Mucosa of stomach (tissue), 1 donor: ENCODE results near the gene JMJD1C.
"Not testable (repeated sequence)": the region's sequence is repeated elsewhere in the genome, so short reads cannot be mapped to it uniquely, and the experiment has no call there.

Experiments
- H3K27me3 ChIP-seq: one replicate; pipeline ENCODE4 v1.7.0; 2013; ENCODE audit warnings: mild to moderate bottlenecking, low read length; ENCODE audit not compliant: control insufficient read depth, insufficient read depth
- H3K36me3 ChIP-seq: one replicate; pipeline ENCODE4 v1.7.0; 2013; ENCODE audit warnings: low read length; ENCODE audit not compliant: control insufficient read depth, insufficient read depth
- H3K4me1 ChIP-seq: one replicate; pipeline ENCODE4 v1.7.0; 2013; ENCODE audit warnings: mild to moderate bottlenecking, low read length; ENCODE audit not compliant: control insufficient read depth, insufficient read depth
- H3K4me3 ChIP-seq: one replicate; pipeline ENCODE4 v1.7.0; 2013; ENCODE audit warnings: low read length
- H3K9ac ChIP-seq: one replicate; pipeline ENCODE4 v1.7.0; 2013; ENCODE audit warnings: mild to moderate bottlenecking, low read length, moderate library complexity
- H3K9me3 ChIP-seq: one replicate; pipeline ENCODE4 v1.7.0; 2013; ENCODE audit warnings: mild to moderate bottlenecking, low read length, moderate library complexity; ENCODE audit not compliant: control insufficient read depth
- donor health status: Pancreatic carcinoma.

The JMJD1C gene

GRCh38 chr10:63155388-63156020 lies 310.3 kb downstream of the JMJD1C start:
- Histone ChIP-seq H3K9me3 (no peaks in the 10 kb centered on the region), H3K9ac (no peak overlapping the region), H3K36me3 (no peaks in the 10 kb centered on the region), H3K27me3 (no peaks in the 10 kb centered on the region), H3K4me3 (no peak overlapping the region), H3K4me1 (peaks cover 15% of the 10 kb centered on the region)

- Histone ChIP-seq H3K36me3 (no peaks in the 10 kb centered on the region), H3K9me3 (no peaks in the 10 kb centered on the region), H3K9ac (no peak overlapping the region), H3K4me1 (peaks cover 15% of the 10 kb centered on the region), H3K4me3 (no peak overlapping the region), H3K27me3 (no peaks in the 10 kb centered on the region)
Measured at GRCh38 chr10:63154546-63155387, 311.0 kb downstream of the JMJD1C start.

GRCh38 chr10:63153868-63154545 lies 311.8 kb downstream of the JMJD1C start:
- peaks cover 15% of the 10 kb centered on the region for H3K4me1 ChIP-seq
- H3K9ac ChIP-seq, H3K4me3 ChIP-seq, H3K9me3 ChIP-seq, H3K36me3 ChIP-seq, H3K27me3 ChIP-seq: not testable (repeated sequence)

GRCh38 chr10:63150745-63151144 lies 315.0 kb downstream of the JMJD1C start:
- Histone ChIP-seq H3K9me3 (no peaks in the 10 kb centered on the region), H3K4me3 (no peak overlapping the region), H3K4me1 (peaks cover 7% of the 10 kb centered on the region), H3K27me3 (no peaks in the 10 kb centered on the region), H3K36me3 (no peaks in the 10 kb centered on the region), H3K9ac (no peak overlapping the region)

GRCh38 chr10:63146503-63146902 lies 319.3 kb downstream of the JMJD1C start:
- Histone ChIP-seq H3K36me3 (no peaks in the 10 kb centered on the region), H3K27me3 (no peaks in the 10 kb centered on the region), H3K4me3 (no peak overlapping the region), H3K9ac (no peak overlapping the region), H3K9me3 (no peaks in the 10 kb centered on the region), H3K4me1 (no peaks in the 10 kb centered on the region)

GRCh38 chr10:63145782-63146181 lies 320.0 kb downstream of the JMJD1C start:
- Histone ChIP-seq H3K4me1 (no peaks in the 10 kb centered on the region), H3K27me3 (no peaks in the 10 kb centered on the region), H3K4me3 (no peak overlapping the region), H3K9me3 (no peaks in the 10 kb centered on the region), H3K9ac (no peak overlapping the region), H3K36me3 (no peaks in the 10 kb centered on the region)

- no peak overlapping the region for H3K4me3 ChIP-seq
Measured at GRCh38 chr10:63143987-63144386, 321.8 kb downstream of the JMJD1C start.

GRCh38 chr10:63142136-63142535 lies 323.6 kb downstream of the JMJD1C start:
- no peaks in the 10 kb centered on the region for H3K9me3 ChIP-seq
- no peak overlapping the region for H3K4me3 ChIP-seq
- no peaks in the 10 kb centered on the region for H3K4me1 ChIP-seq
- no peak overlapping the region for H3K9ac ChIP-seq
- no peaks in the 10 kb centered on the region for H3K36me3 ChIP-seq
- no peaks in the 10 kb centered on the region for H3K27me3 ChIP-seq

More at GRCh38 chr10:63143987-63144386, 321.8 kb downstream of the JMJD1C start:
- H3K36me3 ChIP-seq: no peaks in the 10 kb centered on the region
- no peaks in the 10 kb centered on the region for H3K27me3 ChIP-seq
- no peak overlapping the region for H3K9ac ChIP-seq
- no peaks in the 10 kb centered on the region for H3K9me3 ChIP-seq
- no peaks in the 10 kb centered on the region for H3K4me1 ChIP-seq

- Histone ChIP-seq H3K4me3 (no peak overlapping the region), H3K9ac (no peak overlapping the region), H3K36me3 (no peaks in the 10 kb centered on the region), H3K27me3 (no peaks in the 10 kb centered on the region), H3K9me3 (no peaks in the 10 kb centered on the region), H3K4me1 (peaks cover 3% of the 10 kb centered on the region)
Measured at GRCh38 chr10:63140077-63140476, 325.7 kb downstream of the JMJD1C start.

GRCh38 chr10:63137306-63137705 lies 328.5 kb downstream of the JMJD1C start:
- Histone ChIP-seq H3K27me3 (no peaks in the 10 kb centered on the region), H3K4me3 (no peak overlapping the region), H3K9me3 (no peaks in the 10 kb centered on the region), H3K9ac (no peak overlapping the region), H3K4me1 (peaks cover 15% of the 10 kb centered on the region), H3K36me3 (no peaks in the 10 kb centered on the region)

- Histone ChIP-seq H3K4me3 (peak overlapping the region; percentile 80), H3K9me3 (no peaks in the 10 kb centered on the region), H3K36me3 (no peaks in the 10 kb centered on the region), H3K9ac (peak overlapping the region; percentile 99), H3K4me1 (peaks cover 15% of the 10 kb centered on the region), H3K27me3 (no peaks in the 10 kb centered on the region)
Measured at GRCh38 chr10:63133821-63134557, 331.8 kb downstream of the JMJD1C start.
